ENCODE data around the gene DHRS13. TPM values are rescaled to one million over a fixed set of nuclear protein-coding genes. Genes with fewer than 3 reads are reported as not detected.
A peak's percentile ranks its signal among the peaks of the same experiment; 100 is the strongest.

Gene DHRS13
- total RNA-seq, 1 experiment from 2014 or later = 5.1 TPM

DNA sequence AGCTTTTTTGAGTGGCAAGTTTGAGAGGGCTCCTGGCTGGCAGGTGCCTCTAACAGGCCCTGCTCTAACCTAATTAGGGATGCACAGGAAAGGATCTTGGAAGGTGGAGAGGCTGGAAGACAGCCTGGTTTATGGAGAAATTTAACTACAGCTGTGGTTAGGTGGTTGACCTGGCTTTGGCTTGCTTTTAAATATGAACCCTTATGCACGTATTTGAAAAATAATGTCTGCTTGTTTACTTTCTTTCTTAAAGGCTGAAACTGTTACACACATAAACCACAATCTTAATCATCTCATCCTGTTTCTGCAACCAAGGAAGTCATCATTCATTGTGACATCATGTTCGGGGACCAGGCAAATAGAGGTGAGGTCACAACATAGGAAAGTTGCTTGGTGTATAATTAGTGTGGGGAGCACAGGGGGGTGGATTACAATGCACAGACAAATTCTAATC is 23.1 kb upstream of the DHRS13 start:
- BruUV-seq (replicated peaks) = no TSS peak
- CTCF ChIA-PET = no interaction called here
- DNase-seq (peak; percentile 74), ATAC-seq (peak; percentile 93)
- no peaks in the 10 kb centered on the region for H3K27me3 ChIP-seq (ENCODE audit: low read length)
- no peaks in the 10 kb centered on the region for H3F3A ChIP-seq (ENCODE audit: low read length, unreplicated experiment)
- peaks cover 9% of the 10 kb centered on the region; the same call in 1 of the 2 replicates for H4K20me1 ChIP-seq (ENCODE audit: low read length)
- peak overlapping the region; percentile 66 for H3K9ac ChIP-seq (ENCODE audit: low read length)
- H3K4me2 ChIP-seq (ENCODE audit: low read length) = peak overlapping the region; percentile 45
- H3K79me2 ChIP-seq (ENCODE audit: low read length) = peaks cover 37% of the 10 kb centered on the region
- H3K9me3 ChIP-seq (ENCODE audit: low read length) = no peaks in the 10 kb centered on the region
- no peak for TF ChIP-seq EZH2phosphoT487 (IDR thresholded peaks at IDR 0.05; ENCODE audit: borderline replicate concordance, low read length)
- POLR2A ChIA-PET (ENCODE audit: unreplicated experiment) = no interaction called here
- H3K4me1 ChIP-seq (ENCODE audit: insufficient read depth, low read length) = peaks cover 18% of the 10 kb centered on the region
- no peak overlapping the region for H2AFZ ChIP-seq (ENCODE audit: low read length)
- H3K9me2 ChIP-seq (replicated peaks; ENCODE audit: low read length) = no peaks in the 10 kb centered on the region
- H3K36me3 ChIP-seq (ENCODE audit: low read depth, low read length) = peaks cover 49% of the 10 kb centered on the region
- intact Hi-C loops (cut with micrococcal nuclease) = loop anchor here (1.0 kb wide), 1 partner anchor 20 kb away; no protein-coding TSS in a partner anchor
- H3K27ac ChIP-seq (ENCODE audit: low read length) = peak overlapping the region; percentile 93
- no peak overlapping the region for H3K4me3 ChIP-seq (ENCODE audit: low read length)

DNA sequence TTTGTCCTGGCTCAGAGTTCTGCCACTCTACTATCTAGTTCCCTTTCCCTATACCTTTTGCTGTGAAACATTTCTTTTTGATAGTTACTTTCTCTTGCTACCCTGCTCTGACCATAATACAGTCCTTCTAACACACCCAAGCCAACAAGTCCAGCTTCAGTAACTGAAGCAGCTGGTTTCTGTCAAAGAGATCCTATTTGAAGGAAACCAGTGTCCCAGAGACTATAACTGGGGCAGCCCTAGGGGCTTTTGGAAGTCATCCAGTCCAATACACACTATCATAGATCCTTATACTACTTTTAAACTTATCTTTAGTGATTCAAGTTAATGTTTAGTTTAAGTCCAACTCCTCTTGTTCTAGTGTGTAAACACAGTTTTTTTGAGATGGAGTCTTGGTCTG is 17.3 kb upstream of the DHRS13 start:
- ATAC-seq = no peak
- Histone ChIP-seq H3K4me2 (ENCODE audit: low read length) (no peak overlapping the region), H2AFZ (ENCODE audit: low read length) (no peak overlapping the region), H3K79me2 (ENCODE audit: low read length) (peaks cover 12% of the 10 kb centered on the region; the same call in 1 of the 2 replicates), H3K27me3 (ENCODE audit: low read length) (no peaks in the 10 kb centered on the region), H3K4me1 (ENCODE audit: insufficient read depth, low read length) (peaks cover 4% of the 10 kb centered on the region), H3F3A (ENCODE audit: low read length, unreplicated experiment) (no peaks in the 10 kb centered on the region), H3K4me3 (ENCODE audit: low read length) (no peak overlapping the region), H3K9ac (ENCODE audit: low read length) (no peak overlapping the region), H3K9me3 (ENCODE audit: low read length) (no peaks in the 10 kb centered on the region), H3K36me3 (ENCODE audit: low read depth, low read length) (peaks cover 57% of the 10 kb centered on the region), H4K20me1 (ENCODE audit: low read length) (peaks cover 3% of the 10 kb centered on the region; the same call in 1 of the 2 replicates), H3K9me2 (replicated peaks; ENCODE audit: low read length) (no peaks in the 10 kb centered on the region), H3K27ac (ENCODE audit: low read length) (no peak overlapping the region)
- DNase-seq = no peak
- intact Hi-C loops (cut with micrococcal nuclease) = no loop called here
- no TSS peak for BruUV-seq (replicated peaks)
- ChIA-PET CTCF (no interaction called here), POLR2A (ENCODE audit: unreplicated experiment) (no interaction called here)
- TF ChIP-seq, protein P1, sequence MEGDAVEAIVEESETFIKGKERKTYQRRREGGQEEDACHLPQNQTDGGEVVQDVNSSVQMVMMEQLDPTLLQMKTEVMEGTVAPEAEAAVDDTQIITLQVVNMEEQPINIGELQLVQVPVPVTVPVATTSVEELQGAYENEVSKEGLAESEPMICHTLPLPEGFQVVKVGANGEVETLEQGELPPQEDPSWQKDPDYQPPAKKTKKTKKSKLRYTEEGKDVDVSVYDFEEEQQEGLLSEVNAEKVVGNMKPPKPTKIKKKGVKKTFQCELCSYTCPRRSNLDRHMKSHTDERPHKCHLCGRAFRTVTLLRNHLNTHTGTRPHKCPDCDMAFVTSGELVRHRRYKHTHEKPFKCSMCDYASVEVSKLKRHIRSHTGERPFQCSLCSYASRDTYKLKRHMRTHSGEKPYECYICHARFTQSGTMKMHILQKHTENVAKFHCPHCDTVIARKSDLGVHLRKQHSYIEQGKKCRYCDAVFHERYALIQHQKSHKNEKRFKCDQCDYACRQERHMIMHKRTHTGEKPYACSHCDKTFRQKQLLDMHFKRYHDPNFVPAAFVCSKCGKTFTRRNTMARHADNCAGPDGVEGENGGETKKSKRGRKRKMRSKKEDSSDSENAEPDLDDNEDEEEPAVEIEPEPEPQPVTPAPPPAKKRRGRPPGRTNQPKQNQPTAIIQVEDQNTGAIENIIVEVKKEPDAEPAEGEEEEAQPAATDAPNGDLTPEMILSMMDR (conservative IDR thresholded peaks at IDR 0.05; ENCODE audit: low read depth, low read length) = no peak
- TF ChIP-seq EZH2 (IDR thresholded peaks at IDR 0.05; ENCODE audit: low read length, unreplicated experiment) = no peak
- no peak for TF ChIP-seq EZH2phosphoT487 (IDR thresholded peaks at IDR 0.05; ENCODE audit: borderline replicate concordance, low read length)

DNA sequence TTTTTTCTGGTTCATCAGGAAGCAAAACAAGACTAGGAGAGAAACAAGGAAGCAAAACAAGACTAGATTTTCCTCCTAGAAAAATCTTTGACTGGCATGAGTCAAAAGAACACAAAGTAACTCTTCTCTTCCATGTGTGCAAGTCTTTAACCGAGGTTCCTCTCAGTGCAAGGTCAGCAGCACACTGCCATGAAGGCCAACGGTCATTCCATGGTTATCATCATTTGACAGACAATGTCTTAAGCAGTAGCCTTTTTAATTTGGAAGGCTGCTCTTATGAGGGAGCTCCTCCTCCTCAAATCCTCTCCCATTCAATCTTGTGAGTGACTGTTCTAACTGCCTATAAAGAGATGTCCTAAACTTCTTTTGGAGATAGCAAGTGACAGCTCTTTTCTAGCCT is 15.4 kb upstream of the DHRS13 start:
- no peak overlapping the region for H3K4me2 ChIP-seq (ENCODE audit: low read length)
- no peak for DNase-seq
- H3K27me3 ChIP-seq (ENCODE audit: low read length) = no peaks in the 10 kb centered on the region
- H2AFZ ChIP-seq (ENCODE audit: low read length) = no peak overlapping the region
- H3K9ac ChIP-seq (ENCODE audit: low read length) = no peak overlapping the region
- peaks cover 4% of the 10 kb centered on the region for H3F3A ChIP-seq (ENCODE audit: low read length, unreplicated experiment)
- ChIA-PET CTCF (interaction anchor here (0.8 kb wide), 1 partner anchor 155 kb away, joined by 4 read pairs; no protein-coding TSS in a partner anchor), POLR2A (ENCODE audit: unreplicated experiment) (no interaction called here)
- no peaks in the 10 kb centered on the region for H3K9me2 ChIP-seq (replicated peaks; ENCODE audit: low read length)
- H3K9me3 ChIP-seq (ENCODE audit: low read length) = no peaks in the 10 kb centered on the region
- no peaks in the 10 kb centered on the region for H3K4me1 ChIP-seq (ENCODE audit: insufficient read depth, low read length)
- H4K20me1 ChIP-seq (ENCODE audit: low read length) = no peaks in the 10 kb centered on the region
- no TSS peak for BruUV-seq (replicated peaks)
- peaks cover 56% of the 10 kb centered on the region for H3K36me3 ChIP-seq (ENCODE audit: low read depth, low read length)
- H3K79me2 ChIP-seq (ENCODE audit: low read length) = no peaks in the 10 kb centered on the region
- H3K4me3 ChIP-seq (ENCODE audit: low read length) = no peak overlapping the region
- intact Hi-C loops (cut with micrococcal nuclease) = no loop called here
- TF ChIP-seq, protein P1 (conservative IDR thresholded peaks at IDR 0.05; ENCODE audit: low read depth, low read length) = no peak
- TF ChIP-seq EZH2 (IDR thresholded peaks at IDR 0.05; ENCODE audit: low read length, unreplicated experiment) (no peak), EZH2phosphoT487 (IDR thresholded peaks at IDR 0.05; ENCODE audit: borderline replicate concordance, low read length) (no peak)
- no peak for ATAC-seq
- no peak overlapping the region for H3K27ac ChIP-seq (ENCODE audit: low read length)
